A549 treated with GW870086 at 1 μM for 4 hours (cell line): ENCODE measurements around the gene PTHLH. TPM values are rescaled to one million over a fixed set of nuclear protein-coding genes. Genes with fewer than 3 reads are reported as not detected.

ENCODE experiments used
- total RNA-seq: library from RNA; stranded (reverse); fragments of 200-300 nt; extraction: Qiagen RNA extraction; gene quantifications from 5 replicates; pipeline ENCODE4 v1.2.3, GENCODE V29; 2022; ENCODE audit warnings: low read depth

PTHLH gene
- 15.5 to 17.9 TPM (median 16.8 TPM) in 5 replicates for total RNA-seq

DNA sequence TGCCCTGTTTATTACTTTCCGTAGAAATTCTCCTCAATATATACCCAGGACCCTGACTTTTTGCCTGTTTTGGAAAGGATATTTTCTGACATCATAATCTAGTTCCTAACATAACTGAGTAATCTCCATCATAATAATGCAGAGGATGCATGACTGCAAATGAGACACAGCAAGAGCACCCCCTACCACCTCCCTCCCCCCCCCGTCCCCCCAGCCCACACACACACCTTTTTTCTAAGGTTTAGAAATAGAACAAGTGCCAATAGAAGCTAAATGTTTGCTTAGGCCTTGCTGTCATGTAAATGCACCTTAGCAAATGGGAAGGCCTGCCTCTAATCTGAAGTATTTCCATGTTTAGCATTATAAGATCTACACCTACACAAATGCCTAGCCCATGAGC, at the start of gene PTHLH:
Gene PTHLH (minus strand): TSS at position 13 of the 400 bp plus-strand sequence. CDS start 3,239 bp downstream, outside the sequence.

Other genes with a start within 250 kb of the PTHLH start
- gene KLHL42, start 192.5 kb downstream of the PTHLH start, total RNA-seq: 15.0 to 21.5 TPM (median 19.8 TPM) in 5 replicates
- gene MANSC4, start 192.5 kb downstream of the PTHLH start, total RNA-seq: not detected in 5 replicates
- gene CCDC91, start 217.7 kb upstream of the PTHLH start, total RNA-seq: 17.0 to 22.1 TPM (median 20.3 TPM) in 5 replicates